ENCODE results near the gene SAT1.

SAT1 gene

DNA sequence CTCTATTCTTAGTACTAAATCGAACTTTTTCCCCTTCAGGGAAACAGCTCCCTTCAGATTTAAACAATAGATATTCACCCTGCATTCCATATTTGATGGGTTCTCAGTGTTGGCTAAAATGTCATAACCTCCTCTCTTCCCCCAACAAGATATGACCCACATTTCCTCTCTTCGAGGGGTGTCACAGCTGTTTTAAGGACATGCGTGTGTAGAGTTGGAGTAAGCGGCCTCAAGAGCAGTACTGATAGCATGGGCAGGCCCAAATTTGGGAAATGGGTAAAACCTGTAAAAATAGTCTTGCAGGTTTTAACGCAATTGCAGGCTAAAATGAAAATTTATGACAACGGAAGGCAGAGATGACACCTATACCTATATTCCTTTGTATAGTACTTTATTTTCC is 28.7 kb downstream of the SAT1 start:
- DNase-seq, result no peak

DNA sequence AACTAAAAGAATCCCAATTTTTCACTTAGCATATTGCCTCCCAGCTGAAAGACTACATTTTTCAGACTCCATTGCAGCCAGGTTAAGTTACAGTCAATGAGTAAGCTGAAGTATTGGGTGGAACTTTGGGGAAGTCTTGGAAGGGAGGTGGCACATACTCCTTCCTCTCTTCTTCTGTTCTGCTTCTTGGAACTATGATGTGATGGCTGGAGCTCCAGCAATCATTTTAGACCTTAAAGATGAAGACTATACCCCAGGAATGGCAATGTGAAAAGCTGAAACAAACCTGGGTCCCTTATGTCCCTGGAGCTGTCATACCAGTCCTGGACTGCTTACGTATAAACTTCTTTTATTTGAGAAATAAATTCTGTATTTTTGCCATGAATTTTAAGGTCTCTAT is 30.8 kb downstream of the SAT1 start:
- no peak for DNase-seq

DNA sequence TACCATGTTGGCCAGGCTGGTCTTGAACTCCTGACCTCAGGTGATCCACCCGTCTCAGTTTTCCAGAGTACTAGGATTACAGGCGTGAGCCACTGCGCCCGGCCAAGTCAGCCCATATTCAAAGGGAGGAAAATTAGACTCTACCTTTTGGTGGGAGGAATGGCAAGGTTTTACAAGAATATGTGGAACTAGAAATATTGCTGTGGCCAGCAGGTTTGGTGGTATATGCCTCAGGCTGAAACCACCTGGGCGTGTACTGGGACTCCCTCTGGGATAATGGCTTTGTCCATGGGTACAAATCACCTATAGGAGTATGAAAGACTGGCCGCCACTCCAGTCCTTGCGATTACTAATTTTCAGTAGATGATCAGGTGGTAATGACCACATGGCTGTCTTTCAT is 32.4 kb downstream of the SAT1 start:
- no peak for DNase-seq

DNA sequence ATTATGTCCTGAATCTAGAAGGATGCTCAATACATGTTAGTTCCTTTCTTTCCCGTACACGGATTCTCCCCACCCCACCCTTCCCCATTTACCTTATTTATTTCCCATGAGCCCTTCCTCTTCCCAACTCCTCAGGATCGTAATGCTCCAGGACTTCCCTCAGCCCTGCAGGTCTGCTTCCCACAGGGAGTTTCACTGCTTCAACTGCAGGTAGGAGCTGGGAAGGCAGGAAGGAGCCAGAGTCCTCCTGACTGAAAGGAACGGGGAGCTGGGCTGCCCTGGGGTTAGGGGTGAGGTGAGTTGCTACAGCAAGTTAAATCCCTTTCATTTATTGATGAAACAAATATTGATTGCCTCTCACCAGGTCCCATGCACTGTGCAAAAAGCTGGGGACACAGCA is 33.2 kb downstream of the SAT1 start:
- DNase-seq, result no peak

DNA sequence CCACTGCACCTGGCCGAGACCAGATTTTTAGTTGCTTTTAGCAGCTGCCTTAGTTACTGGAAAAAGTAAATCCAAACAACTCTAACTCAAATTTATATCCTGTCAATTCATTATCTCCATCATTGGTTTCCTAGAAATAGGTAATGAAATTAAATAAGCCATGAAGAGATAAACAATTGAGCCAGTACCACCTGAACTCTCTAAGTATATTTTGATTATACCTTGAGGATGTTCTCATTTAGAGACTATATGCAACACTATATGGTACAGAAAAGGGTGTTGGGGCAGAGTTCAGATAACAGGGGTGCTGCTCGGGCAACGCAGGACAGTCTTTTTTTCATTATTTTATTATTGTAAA is 35.0 kb downstream of the SAT1 start:
- DNase-seq, result no peak

DNA sequence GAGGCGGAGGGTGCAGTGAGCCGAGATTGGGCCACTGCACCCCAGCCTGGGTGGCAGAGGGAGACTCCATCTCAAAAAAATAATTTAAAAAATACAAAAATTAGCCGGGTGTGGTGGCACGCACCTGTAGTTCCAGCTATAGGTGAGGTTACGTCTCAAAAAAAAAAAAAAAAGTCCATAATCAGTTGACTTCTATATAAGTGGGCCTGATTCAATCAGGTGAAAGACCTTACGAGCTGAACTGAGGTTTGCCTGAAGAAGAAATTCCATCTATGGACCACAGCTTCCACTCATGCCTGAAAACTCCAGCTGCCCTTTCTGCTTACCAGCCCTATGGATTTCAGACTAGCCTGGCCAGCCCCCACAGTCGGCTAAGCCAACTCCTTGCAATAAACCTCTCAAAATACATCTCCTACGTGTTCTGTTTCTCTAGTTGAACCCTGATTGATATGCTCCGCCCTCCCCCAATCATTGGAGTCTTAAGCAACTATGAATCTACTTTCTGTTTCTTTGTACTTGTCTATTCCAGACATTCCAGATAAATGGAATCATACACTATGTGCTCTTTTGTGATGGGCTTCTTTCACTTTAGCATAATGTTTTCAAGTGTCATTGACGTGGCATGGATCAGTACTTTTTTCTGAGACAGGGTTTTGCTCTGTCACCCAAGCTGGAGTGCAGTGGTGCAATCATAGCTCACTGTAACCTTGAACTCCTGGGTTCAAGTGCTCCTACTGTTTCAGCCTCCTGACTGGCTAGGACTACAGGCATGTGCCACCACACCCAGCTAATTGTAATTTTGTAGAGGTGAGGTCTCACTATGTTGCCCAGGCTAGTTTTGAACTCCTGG is 36.6 kb downstream of the SAT1 start:
- no peak for DNase-seq

DNA sequence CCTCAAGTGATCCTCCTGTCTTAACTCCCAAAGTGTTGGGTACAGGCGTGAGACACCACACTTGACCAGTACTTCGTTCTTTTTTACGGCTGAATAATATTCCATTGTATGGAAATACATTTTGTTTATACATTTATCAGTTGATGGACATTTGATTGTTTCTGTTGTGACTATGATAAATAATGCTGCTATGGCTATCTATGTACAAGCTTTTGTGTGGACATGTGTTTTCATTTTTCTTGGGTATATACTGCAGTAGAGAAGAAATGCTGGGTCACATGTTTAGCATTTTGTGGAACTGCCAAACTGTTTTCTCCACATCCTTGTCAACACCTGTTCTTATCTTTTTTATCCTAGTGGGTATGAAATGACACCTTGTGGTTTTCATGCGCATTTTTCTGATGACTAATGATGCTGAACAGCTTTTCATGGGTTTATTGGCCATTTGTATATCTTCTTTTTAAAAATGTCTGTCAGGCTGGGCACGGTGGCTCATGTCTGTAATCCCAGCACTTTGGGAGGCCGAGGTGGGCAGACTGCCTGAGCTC is 37.3 kb downstream of the SAT1 start:
- DNase-seq, result no peak

DNA sequence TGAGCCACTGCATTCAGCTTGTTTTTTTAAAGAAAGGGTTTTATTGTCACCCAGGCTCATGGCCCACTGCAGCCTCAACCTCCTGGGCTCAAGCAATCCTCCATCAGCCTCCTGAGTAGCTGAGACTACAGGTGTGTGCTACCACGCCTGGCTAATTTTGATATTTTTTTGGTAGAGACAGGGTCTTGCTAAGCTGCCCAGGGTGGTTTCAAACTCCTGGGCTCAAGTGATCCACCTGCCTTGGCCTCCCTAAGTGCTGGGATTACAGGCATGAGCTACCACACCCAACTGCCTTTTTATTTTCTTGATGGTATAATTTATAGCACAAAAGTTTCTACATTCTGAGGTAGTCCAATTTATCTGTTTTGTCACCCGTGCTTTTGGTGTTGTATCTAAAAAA is 38.9 kb downstream of the SAT1 start:
- no peak for DNase-seq

DNA sequence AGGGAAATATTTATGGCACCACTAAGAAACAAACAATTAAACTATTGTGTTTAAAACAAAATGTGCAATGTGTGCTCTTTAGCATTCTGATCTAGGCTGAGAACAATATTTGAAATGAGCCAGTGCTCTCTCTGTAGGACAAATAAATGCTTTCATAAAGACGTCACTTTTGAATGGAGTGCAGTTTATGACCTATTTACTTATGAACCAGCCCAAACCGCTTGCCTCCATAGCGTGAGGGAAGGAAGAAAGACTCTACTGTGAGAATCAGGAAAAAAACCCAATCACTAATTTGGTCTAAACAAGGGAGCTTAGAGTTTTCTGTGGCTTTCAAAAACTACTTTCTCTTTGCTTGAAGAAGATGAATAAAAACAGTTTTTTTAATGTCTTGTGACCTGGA is 39.4 kb downstream of the SAT1 start:
- no peak for DNase-seq

DNA sequence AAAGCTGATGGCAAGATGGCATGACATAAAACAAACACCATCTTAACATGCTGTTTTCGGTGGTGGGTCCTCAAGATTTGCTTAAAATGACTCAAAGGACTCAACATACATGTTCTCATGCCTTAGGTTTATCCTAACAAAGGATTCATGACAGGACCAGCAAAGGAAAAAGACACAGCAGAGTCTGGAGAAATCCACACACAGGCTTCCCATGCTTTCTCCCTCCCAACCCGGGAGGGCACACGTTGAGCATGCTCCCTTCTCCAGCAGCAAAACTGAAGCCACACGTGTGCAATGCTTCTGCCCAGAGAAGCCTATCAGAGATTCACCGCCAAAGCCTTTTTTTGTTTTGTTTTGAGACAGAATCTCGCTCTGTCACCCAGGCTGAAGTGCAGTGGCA is 39.9 kb downstream of the SAT1 start:
- DNase-seq, result no peak

DNA sequence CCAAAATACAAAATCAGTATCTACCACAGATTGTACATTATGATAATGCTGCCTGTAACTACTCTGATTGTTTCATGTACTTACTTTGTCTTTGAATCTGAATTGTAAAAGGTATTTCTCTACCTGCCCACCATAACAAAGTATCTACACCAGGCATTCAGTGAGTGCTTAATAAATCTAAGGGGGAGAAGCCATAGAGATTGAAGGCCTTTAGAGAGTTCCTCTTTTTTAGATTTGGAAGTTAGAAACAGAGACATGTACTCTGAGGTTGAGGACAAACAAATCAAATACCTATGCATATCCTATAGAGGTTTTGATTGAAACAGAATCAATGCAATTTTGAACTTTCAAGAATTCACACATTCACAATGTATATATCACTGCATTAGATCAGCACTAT is 42.7 kb downstream of the SAT1 start:
- DNase-seq, result no peak

DNA sequence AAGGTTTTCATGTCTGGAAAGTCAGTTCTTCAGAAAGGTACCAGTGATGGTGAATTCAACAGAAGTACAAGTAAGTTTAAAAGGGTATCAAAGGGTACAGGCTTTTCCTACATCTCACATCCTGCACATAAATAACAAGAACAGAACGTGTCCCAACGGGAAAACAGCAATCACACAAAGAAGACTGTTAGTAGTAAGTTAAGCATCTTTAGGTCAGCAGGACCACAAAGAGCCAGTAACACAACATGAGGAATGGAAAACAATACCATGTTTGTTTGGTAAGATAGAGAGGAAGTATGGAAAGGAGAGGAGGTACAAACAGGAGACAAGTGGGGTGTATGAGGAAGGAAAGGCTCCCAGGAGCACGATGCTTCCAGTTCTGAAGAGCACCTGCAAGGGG is 43.2 kb downstream of the SAT1 start:
- no peak for DNase-seq

DNA sequence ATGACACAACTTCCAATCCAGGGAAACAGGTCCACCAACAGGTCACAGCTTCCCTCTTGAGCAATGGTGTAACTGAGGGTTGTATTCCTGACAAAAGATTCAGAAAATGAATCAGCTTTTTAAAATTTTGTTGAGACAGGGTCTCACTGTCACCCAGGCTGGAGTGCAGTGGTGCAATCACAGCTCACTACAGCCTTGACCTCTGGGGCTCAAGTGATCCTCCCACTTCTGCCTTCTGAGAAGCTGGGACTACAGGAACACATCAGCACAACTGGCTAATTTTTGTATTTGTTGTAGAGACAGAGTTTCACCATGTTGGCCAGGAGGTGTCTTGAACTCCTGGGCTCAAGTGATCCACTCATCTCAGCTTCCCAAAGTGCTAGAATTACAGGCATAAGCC is 43.7 kb downstream of the SAT1 start:
- DNase-seq, result peak; percentile 38

DNA sequence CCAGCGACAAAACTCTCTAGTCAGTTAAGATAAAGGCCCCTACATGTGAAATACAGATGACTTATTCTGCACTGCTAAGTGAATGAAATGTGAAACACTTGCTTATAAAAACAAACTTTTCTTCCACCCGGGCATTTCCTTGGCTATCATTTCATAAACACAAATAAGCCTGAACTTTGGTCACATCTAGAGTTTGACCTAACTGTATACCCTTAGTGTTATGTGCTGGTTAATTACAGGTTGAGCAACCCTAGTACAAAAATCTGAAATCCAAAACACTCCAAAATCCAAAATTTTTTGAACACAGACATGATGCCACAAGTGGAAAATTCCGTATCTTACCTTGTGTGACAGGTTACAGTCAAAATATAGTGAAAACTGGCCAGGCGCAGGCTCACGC is 45.9 kb downstream of the SAT1 start:
- DNase-seq, result no peak

DNA sequence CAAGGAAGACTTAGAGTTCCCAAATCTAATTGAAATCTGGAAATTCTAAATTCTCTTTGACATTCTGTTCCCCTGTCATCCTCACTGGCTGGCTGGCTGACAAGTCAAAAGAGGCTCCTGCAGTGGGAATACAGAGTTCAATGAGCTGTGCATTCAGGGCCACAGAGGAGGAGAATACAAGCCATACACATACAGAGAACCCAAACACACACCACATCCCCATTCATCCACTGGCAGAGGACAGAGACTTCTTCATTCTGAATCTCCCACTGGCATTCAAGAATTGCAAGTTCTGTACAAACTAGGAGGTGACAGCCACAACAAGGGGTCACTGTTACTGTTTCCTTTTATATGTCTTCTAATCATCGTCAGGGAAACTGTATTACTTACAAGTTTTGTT is 49.7 kb downstream of the SAT1 start:
- DNase-seq, result no peak
